HL-60 (cell line): Measurements from ENCODE around the gene CASP3.
A peak's percentile ranks its signal among the peaks of the same experiment; 100 is the strongest.

Source experiments
- DNase-seq, 2 experiments: peaks; one replicate each; pipeline ENCODE4 v3.0.0-alpha.2; 2010 to 2020; ENCODE audit warnings: low read depth in 1 of 2, low spot score in 1 of 2
- H3K27ac ChIP-seq: fragments of 250-450 bp; sonication (Bioruptor Pico); replicated peaks from 2 replicates; pipeline ENCODE4 v1.5.1; 2020; ENCODE audit warnings: mild to moderate bottlenecking, moderate library complexity
- H3K27me3 ChIP-seq: fragments of 250-450 bp; sonication (Bioruptor Pico); 2 replicates; pipeline ENCODE4 v1.5.1; 2021; ENCODE audit warnings: mild to moderate bottlenecking, moderate library complexity; ENCODE audit not compliant: insufficient read depth, poor library complexity, severe bottlenecking
- H3K4me3 ChIP-seq: replicated peaks from 2 replicates; pipeline ENCODE4 v1.5.1; 2011; ENCODE audit warnings: mild to moderate bottlenecking, control low read depth, low read length; ENCODE audit not compliant: insufficient read depth
- GABPA ChIP-seq: IDR thresholded peaks from 2 replicates; pipeline ENCODE4 v1.6.1; 2012; ENCODE audit warnings: low read depth
- POLR2AphosphoS5 ChIP-seq: IDR thresholded peaks from 2 replicates; pipeline ENCODE4 v1.6.1; 2012; ENCODE audit warnings: low read depth
- SPI1 ChIP-seq: IDR thresholded peaks from 2 replicates; pipeline ENCODE4 v1.6.1; 2012; ENCODE audit warnings: low read depth, mild to moderate bottlenecking, borderline replicate concordance
- TF ChIP-seq, protein P1 (sequence below): IDR thresholded peaks from one replicate; pipeline ENCODE4 v1.5.1; 2011; ENCODE audit warnings: low read length, control low read depth, inconsistent platforms; ENCODE audit not compliant: insufficient read depth
- TF ChIP-seq, protein P2 (sequence below): IDR thresholded peaks from 2 replicates; pipeline ENCODE4 v1.6.1; 2012; ENCODE audit warnings: low read depth; ENCODE audit not compliant: insufficient replicate concordance

CASP3 gene

DNA sequence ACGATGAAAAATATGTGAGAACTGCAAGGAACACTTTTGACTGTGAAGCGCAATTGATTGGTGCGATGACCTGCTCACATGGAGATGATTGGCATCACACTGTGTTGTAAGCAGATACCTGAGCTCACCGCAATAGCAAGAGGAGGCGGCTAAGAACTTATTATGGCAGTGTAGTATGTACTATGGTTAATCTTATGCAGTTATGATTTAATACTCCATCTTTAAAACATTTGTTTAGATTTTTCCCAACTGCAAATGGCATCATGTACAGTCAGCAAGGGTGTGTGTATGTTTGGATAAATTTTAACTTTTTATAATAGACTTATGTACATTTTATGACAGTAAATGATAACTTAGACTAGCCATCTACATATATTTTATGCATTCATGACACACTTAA lies 25.8 kb upstream of the CASP3 start:
- H3K27me3 ChIP-seq = no peaks in the 10 kb centered on the region
- no peak overlapping the region for H3K27ac ChIP-seq
- TF ChIP-seq GABPA = no peak
- TF ChIP-seq, protein P1, sequence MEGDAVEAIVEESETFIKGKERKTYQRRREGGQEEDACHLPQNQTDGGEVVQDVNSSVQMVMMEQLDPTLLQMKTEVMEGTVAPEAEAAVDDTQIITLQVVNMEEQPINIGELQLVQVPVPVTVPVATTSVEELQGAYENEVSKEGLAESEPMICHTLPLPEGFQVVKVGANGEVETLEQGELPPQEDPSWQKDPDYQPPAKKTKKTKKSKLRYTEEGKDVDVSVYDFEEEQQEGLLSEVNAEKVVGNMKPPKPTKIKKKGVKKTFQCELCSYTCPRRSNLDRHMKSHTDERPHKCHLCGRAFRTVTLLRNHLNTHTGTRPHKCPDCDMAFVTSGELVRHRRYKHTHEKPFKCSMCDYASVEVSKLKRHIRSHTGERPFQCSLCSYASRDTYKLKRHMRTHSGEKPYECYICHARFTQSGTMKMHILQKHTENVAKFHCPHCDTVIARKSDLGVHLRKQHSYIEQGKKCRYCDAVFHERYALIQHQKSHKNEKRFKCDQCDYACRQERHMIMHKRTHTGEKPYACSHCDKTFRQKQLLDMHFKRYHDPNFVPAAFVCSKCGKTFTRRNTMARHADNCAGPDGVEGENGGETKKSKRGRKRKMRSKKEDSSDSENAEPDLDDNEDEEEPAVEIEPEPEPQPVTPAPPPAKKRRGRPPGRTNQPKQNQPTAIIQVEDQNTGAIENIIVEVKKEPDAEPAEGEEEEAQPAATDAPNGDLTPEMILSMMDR = no peak
- TF ChIP-seq POLR2AphosphoS5 = no peak
- TF ChIP-seq, protein P2, sequence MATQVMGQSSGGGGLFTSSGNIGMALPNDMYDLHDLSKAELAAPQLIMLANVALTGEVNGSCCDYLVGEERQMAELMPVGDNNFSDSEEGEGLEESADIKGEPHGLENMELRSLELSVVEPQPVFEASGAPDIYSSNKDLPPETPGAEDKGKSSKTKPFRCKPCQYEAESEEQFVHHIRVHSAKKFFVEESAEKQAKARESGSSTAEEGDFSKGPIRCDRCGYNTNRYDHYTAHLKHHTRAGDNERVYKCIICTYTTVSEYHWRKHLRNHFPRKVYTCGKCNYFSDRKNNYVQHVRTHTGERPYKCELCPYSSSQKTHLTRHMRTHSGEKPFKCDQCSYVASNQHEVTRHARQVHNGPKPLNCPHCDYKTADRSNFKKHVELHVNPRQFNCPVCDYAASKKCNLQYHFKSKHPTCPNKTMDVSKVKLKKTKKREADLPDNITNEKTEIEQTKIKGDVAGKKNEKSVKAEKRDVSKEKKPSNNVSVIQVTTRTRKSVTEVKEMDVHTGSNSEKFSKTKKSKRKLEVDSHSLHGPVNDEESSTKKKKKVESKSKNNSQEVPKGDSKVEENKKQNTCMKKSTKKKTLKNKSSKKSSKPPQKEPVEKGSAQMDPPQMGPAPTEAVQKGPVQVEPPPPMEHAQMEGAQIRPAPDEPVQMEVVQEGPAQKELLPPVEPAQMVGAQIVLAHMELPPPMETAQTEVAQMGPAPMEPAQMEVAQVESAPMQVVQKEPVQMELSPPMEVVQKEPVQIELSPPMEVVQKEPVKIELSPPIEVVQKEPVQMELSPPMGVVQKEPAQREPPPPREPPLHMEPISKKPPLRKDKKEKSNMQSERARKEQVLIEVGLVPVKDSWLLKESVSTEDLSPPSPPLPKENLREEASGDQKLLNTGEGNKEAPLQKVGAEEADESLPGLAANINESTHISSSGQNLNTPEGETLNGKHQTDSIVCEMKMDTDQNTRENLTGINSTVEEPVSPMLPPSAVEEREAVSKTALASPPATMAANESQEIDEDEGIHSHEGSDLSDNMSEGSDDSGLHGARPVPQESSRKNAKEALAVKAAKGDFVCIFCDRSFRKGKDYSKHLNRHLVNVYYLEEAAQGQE = no peak
- TF ChIP-seq SPI1 = no peak
- DNase-seq = no peak
- H3K4me3 ChIP-seq = no peak overlapping the region

DNA sequence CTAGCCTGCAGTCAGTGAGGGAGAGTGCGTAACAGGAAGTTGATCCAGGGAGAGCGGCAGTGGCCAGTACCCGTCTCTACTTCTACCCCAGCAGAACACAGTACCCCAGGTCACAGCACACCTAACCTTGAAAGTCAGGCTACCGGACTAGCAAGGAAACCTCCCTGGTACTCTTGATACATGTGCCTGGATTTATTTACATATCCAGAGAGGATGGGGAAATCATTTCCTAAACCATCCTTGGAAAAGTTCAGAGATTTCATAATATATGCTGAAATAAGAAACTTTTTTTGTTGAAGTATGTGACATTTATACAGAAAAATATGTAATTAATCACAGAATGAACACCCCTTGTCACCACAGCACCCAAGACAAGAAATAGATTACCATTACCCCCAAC lies 24.8 kb upstream of the CASP3 start:
- no peak for DNase-seq
- no peaks in the 10 kb centered on the region for H3K27me3 ChIP-seq

DNA sequence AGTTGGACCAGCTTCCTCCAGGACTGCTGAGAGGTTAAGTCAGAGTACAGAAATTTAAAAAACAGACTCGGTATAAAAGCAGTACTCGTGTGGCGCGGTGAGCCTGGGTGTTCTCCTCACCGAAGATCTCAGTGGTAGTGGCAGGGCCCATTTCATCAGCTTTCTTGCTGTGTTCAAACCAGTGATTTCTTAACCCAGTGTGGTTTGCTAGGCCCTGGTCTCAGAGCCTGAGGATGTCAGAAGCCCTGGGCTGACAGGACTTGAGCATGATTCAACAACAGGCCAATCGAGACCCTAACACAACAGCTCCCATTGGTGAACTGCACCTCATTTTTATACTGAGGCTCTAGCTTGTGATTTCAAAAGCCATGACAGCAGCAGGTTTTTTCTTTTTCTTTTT lies 23.5 kb upstream of the CASP3 start:
- H3K27ac ChIP-seq = peak overlapping the region; percentile 41

More for the DNA sequence above, 24.8 kb upstream of the CASP3 start:
- Histone ChIP-seq H3K27ac (no peak overlapping the region), H3K4me3 (no peak overlapping the region)
- TF ChIP-seq, protein P2 = no peak
- no peak for TF ChIP-seq GABPA
- no peak for TF ChIP-seq POLR2AphosphoS5
- TF ChIP-seq SPI1 = no peak
- TF ChIP-seq, protein P1 = no peak

More for the DNA sequence above, 23.5 kb upstream of the CASP3 start:
- H3K4me3 ChIP-seq = no peak overlapping the region
- H3K27me3 ChIP-seq = no peaks in the 10 kb centered on the region
- DNase-seq = peak in 1 of 2 experiments; percentile 75
- TF ChIP-seq POLR2AphosphoS5 (no peak), GABPA (no peak), SPI1 (no peak)
- TF ChIP-seq, protein P2 = no peak
- TF ChIP-seq, protein P1 = no peak
